ENCODE measurements around the gene SULT6B1.

GRCh38 chr2:37154785-37155184 lies 33.7 kb downstream of the SULT6B1 start:
- TF ChIP-seq, protein P1, sequence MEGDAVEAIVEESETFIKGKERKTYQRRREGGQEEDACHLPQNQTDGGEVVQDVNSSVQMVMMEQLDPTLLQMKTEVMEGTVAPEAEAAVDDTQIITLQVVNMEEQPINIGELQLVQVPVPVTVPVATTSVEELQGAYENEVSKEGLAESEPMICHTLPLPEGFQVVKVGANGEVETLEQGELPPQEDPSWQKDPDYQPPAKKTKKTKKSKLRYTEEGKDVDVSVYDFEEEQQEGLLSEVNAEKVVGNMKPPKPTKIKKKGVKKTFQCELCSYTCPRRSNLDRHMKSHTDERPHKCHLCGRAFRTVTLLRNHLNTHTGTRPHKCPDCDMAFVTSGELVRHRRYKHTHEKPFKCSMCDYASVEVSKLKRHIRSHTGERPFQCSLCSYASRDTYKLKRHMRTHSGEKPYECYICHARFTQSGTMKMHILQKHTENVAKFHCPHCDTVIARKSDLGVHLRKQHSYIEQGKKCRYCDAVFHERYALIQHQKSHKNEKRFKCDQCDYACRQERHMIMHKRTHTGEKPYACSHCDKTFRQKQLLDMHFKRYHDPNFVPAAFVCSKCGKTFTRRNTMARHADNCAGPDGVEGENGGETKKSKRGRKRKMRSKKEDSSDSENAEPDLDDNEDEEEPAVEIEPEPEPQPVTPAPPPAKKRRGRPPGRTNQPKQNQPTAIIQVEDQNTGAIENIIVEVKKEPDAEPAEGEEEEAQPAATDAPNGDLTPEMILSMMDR (IDR thresholded peaks at IDR 0.05), result no peak
- no peak for TF ChIP-seq POLR2AphosphoS5 (IDR thresholded peaks at IDR 0.05; ENCODE audit: insufficient read depth in 1 of 2, low read depth in 1 of 2)
